GM19438 (cell line): ENCODE results near the gene VAPB.

Source experiments
- ATAC-seq: cut with Tn5 transposase; IDR thresholded peaks from one replicate; pipeline ENCODE4 v1.9.1; 2021; ENCODE audit warnings: low read depth; ENCODE audit not compliant: unreplicated experiment

VAPB gene

GRCh38 chr20:58377766-58378401 is 11.1 kb upstream of the VAPB start:
- ATAC-seq = no peak

GRCh38 chr20:58378704-58379103 is 10.3 kb upstream of the VAPB start:
- no peak for ATAC-seq

GRCh38 chr20:58381627-58382026 is 7.4 kb upstream of the VAPB start:
- no peak for ATAC-seq

- no peak for ATAC-seq
Observed at GRCh38 chr20:58382096-58382495, 6.9 kb upstream of the VAPB start.

- ATAC-seq = no peak
Observed at GRCh38 chr20:58384821-58385220, 4.2 kb upstream of the VAPB start.

- ATAC-seq = no peak
Observed at GRCh38 chr20:58388028-58388601, 914 bp upstream of the VAPB start.

GRCh38 chr20:58389324-58389967 is 417 bp downstream of the VAPB start:
- peak; percentile 25 for ATAC-seq

- ATAC-seq = no peak
Observed at GRCh38 chr20:58389968-58390658, 1.1 kb downstream of the VAPB start.

- no peak for ATAC-seq
Observed at GRCh38 chr20:58390659-58391035, 1.6 kb downstream of the VAPB start.

GRCh38 chr20:58392286-58392685 is 3.3 kb downstream of the VAPB start:
- ATAC-seq = no peak

- ATAC-seq = no peak
Observed at GRCh38 chr20:58393299-58393698, 4.3 kb downstream of the VAPB start.

GRCh38 chr20:58394801-58395200 is 5.8 kb downstream of the VAPB start:
- no peak for ATAC-seq

GRCh38 chr20:58395604-58396003 is 6.6 kb downstream of the VAPB start:
- ATAC-seq = no peak

- ATAC-seq = no peak
Observed at GRCh38 chr20:58397429-58397828, 8.4 kb downstream of the VAPB start.

GRCh38 chr20:58398254-58398653 is 9.2 kb downstream of the VAPB start:
- ATAC-seq = no peak

- ATAC-seq = no peak
Observed at GRCh38 chr20:58399926-58400325, 10.9 kb downstream of the VAPB start.

- ATAC-seq = no peak
Observed at GRCh38 chr20:58401162-58401561, 12.1 kb downstream of the VAPB start.

- ATAC-seq = no peak
Observed at GRCh38 chr20:58402305-58402704, 13.3 kb downstream of the VAPB start.

- peak; percentile 84 for ATAC-seq
Observed at GRCh38 chr20:58402827-58403226, 13.8 kb downstream of the VAPB start.

GRCh38 chr20:58403272-58403671 is 14.2 kb downstream of the VAPB start:
- no peak for ATAC-seq

GRCh38 chr20:58405504-58406291 is 16.7 kb downstream of the VAPB start:
- ATAC-seq = no peak
